K562 (cell line): ENCODE results near the gene TIMM50. TPM values are rescaled to one million over a fixed set of nuclear protein-coding genes. Genes with fewer than 3 reads are reported as not detected.
A peak's percentile ranks its signal among the peaks of the same experiment; 100 is the strongest.

Source experiments
- CHAMP1 ChIP-seq: fragments of 450-650 bp; IDR thresholded peaks from 2 replicates; pipeline ENCODE4 v1.6.1; 2016; ENCODE audit warnings: mild to moderate bottlenecking
- COPS2 ChIP-seq: fragments of 450-650 bp; conservative IDR thresholded peaks from 2 replicates; pipeline ENCODE4 v1.6.1; 2016; ENCODE audit warnings: mild to moderate bottlenecking, moderate library complexity
- IRF9 ChIP-seq: fragments of 450-650 bp; IDR thresholded peaks from 2 replicates; pipeline ENCODE4 v1.6.1; 2016; ENCODE audit warnings: missing biosample characterization, missing genetic modification characterization
- NFIC ChIP-seq: fragments of 450-650 bp; IDR thresholded peaks from 2 replicates; pipeline ENCODE4 v1.6.1; 2017; ENCODE audit warnings: mild to moderate bottlenecking, inconsistent platforms
- NONO ChIP-seq, 2 experiments: fragments of 200-400 bp in 1 of 2; fragments of 450-650 bp in 1 of 2; formaldehyde crosslinking in 1 of 2; IDR thresholded peaks; 2 replicates each; pipeline ENCODE4 v1.6.1; 2017; ENCODE audit warnings: low read depth in 2 of 2, mild to moderate bottlenecking in 2 of 2, moderate library complexity in 2 of 2, low read length in 1 of 2
- NR0B1 ChIP-seq: fragments of 450-650 bp; IDR thresholded peaks from one replicate; pipeline ENCODE4 v1.6.1; 2018; ENCODE audit warnings: mild to moderate bottlenecking, moderate library complexity; ENCODE audit not compliant: partially characterized antibody
- RBM15 ChIP-seq: fragments of 200-400 bp; formaldehyde crosslinking; IDR thresholded peaks from 2 replicates; pipeline ENCODE4 v1.6.1; 2018; ENCODE audit warnings: mild to moderate bottlenecking, low read length, moderate library complexity; ENCODE audit not compliant: insufficient read depth
- STAT5B ChIP-seq: fragments of 250-450 bp; sonication (Bioruptor Pico); IDR thresholded peaks from 2 replicates; pipeline ENCODE4 v1.8.0; 2021; ENCODE audit warnings: mild to moderate bottlenecking, inconsistent platforms
- TCF3 ChIP-seq: sonication (generic); formaldehyde crosslinking; IDR thresholded peaks from 2 replicates; pipeline ENCODE4 v1.4.0; 2020; ENCODE audit warnings: mild to moderate bottlenecking, missing genetic modification reagents
- TCF7 ChIP-seq: sonication (generic); IDR thresholded peaks from 2 replicates; pipeline ENCODE4 v1.6.1; 2016; ENCODE audit warnings: antibody characterized with exemption, borderline replicate concordance
- ZBTB1 ChIP-seq: sonication (generic); formaldehyde crosslinking; IDR thresholded peaks from 2 replicates; pipeline ENCODE4 v1.8.1; 2023; ENCODE audit warnings: missing genetic modification reagents, low read depth, mild to moderate bottlenecking, borderline replicate concordance
- ZBTB11 ChIP-seq, 3 experiments: fragments of 200-800 bp in 1 of 3; fragments of 250-450 bp in 1 of 3; fragments of 450-650 bp in 1 of 3; sonication (Bioruptor Pico) in 1 of 3; sonication (Bioruptor generic) in 1 of 3; formaldehyde crosslinking in 1 of 3; IDR thresholded peaks; 2 replicates each; pipeline versions ENCODE4 v1.6.1 to v1.8.0; 2016 to 2022; ENCODE audit warnings: mild to moderate bottlenecking in 2 of 3, missing genetic modification characterization in 2 of 3, missing compliant biosample characterization in 1 of 3, moderate library complexity in 1 of 3
- ZBTB7A ChIP-seq: IDR thresholded peaks from 2 replicates; pipeline ENCODE4 v1.6.1; 2011; ENCODE audit warnings: low read depth, mild to moderate bottlenecking, low read length, moderate library complexity, borderline replicate concordance; ENCODE audit not compliant: control insufficient read depth
- ZC3H8 ChIP-seq: fragments of 450-650 bp; IDR thresholded peaks from 2 replicates; pipeline ENCODE4 v1.6.1; 2017
- ZFPM2 ChIP-seq: fragments of 250-450 bp; sonication (Bioruptor Pico); IDR thresholded peaks from 2 replicates; pipeline ENCODE4 v1.5.1; 2022; ENCODE audit warnings: mild to moderate bottlenecking
- ZNF324 ChIP-seq: fragments of 250-450 bp; sonication (Bioruptor Pico); IDR thresholded peaks from 2 replicates; pipeline ENCODE4 v1.4.0; 2020; ENCODE audit warnings: mild to moderate bottlenecking
- ZNF586 ChIP-seq: fragments of 450-650 bp; formaldehyde crosslinking; conservative IDR thresholded peaks from 2 replicates; pipeline ENCODE4 v1.4.0; 2020; ENCODE audit warnings: mild to moderate bottlenecking, moderate library complexity
- polyA plus RNA-seq, 8 experiments: library from polyadenylated mRNA; depleted of rRNA in 4 of 8; stranded (reverse) in 5 of 8; unstranded in 3 of 8; fragments of >200 nt; fragmentation: Nextera tagmentation in 2 of 8; fragmentation: Illumina TruSeq in 1 of 8; extraction: Ambion mirVana in 2 of 8; extraction: Trizol in 1 of 8; gene quantifications; 2 replicates each; pipeline versions ENCODE4 v1.2.1 to v1.2.3, GENCODE V29; 2011 to 2014; ENCODE audit warnings: inconsistent platforms in 1 of 8, missing spikeins in 1 of 8
- total RNA-seq, 7 experiments: library from RNA; depleted of rRNA in 6 of 7; stranded (reverse); fragments of >200 nt in 6 of 7; fragmentation: Illumina TruSeq in 2 of 7; extraction: Trizol in 2 of 7; gene quantifications; 2 replicates each; pipeline versions ENCODE4 v1.2.1 to v1.2.3, GENCODE V29; 2011 to 2021; ENCODE audit warnings: low replicate concordance in 1 of 7

TIMM50 gene
- total and polyA plus RNA-seq, 9 of the 15 experiments (the other 6 are each of a cell fraction or from before 2014, with no cell fraction given) = 28.3 to 221 (median 170) TPM

- TF ChIP-seq ZBTB11 (CRISPR knock-in tag; IDR thresholded peaks at IDR 0.05) (peak in 1 of 3 experiments; percentile 74; a peak in 1 of 6 replicates), ZFPM2 (CRISPR knock-in tag) (no peak), ZNF324 (CRISPR knock-in tag) (no peak), ZBTB1 (CRISPR knock-in tag) (peak; percentile 75; the same call in 1 of the 2 replicates), NONO (IDR thresholded peaks at IDR 0.05; ENCODE audit: low read depth in 2 of 2, low read length in 1 of 2) (peak; percentile 35 to 90; a peak in 2 of 4 replicates), RBM15 (peak; percentile 44; the same call in 1 of the 2 replicates), ZBTB7A (peak; percentile 29; the same call in 1 of the 2 replicates), ZNF586 (CRISPR knock-in tag) (no peak), NFIC (peak; percentile 67), STAT5B (CRISPR knock-in tag) (no peak), TCF3 (CRISPR knock-in tag) (no peak), ZC3H8 (no peak), IRF9 (tag) (no peak), COPS2 (no peak), CHAMP1 (no peak), TCF7 (no peak; the same call in 1 of the 2 replicates), NR0B1 (no peak)
These were observed 44.9 kb upstream of the TIMM50 start, which contains the start of gene RPS16 (continued) for GRCh38 chr19:39435499-39436349.
